Astrocyte (in vitro differentiated cells and primary cell): ENCODE measurements around the gene XRCC6. TPM values are rescaled to one million over a fixed set of nuclear protein-coding genes. Genes with fewer than 3 reads are reported as not detected.

ENCODE experiments used
- DNase-seq: peaks from one replicate; pipeline ENCODE4 v3.0.0-alpha.2; 2010; ENCODE audit warnings: low read depth
- FAIRE-seq: peaks from 2 replicates; lab custom pipeline; 2011; peaks lifted over from hg19 to GRCh38; lab: Jason Lieb, UNC
- H2AFZ ChIP-seq: 2 replicates; pipeline ENCODE4 v1.6.0; 2012; ENCODE audit warnings: low read depth, low read length, inconsistent platforms
- H3K27ac ChIP-seq: 2 replicates; pipeline ENCODE4 v1.5.1; 2011; ENCODE audit warnings: low read depth, low read length, inconsistent platforms
- H3K27me3 ChIP-seq: 2 replicates; pipeline ENCODE4 v1.6.0; 2011; ENCODE audit warnings: low read length, inconsistent platforms; ENCODE audit not compliant: insufficient read depth
- H3K36me3 ChIP-seq: 2 replicates; pipeline ENCODE4 v1.5.1; 2011; ENCODE audit warnings: low read length, inconsistent platforms; ENCODE audit not compliant: insufficient read depth
- H3K4me1 ChIP-seq: 2 replicates; pipeline ENCODE4 v1.5.1; 2011; ENCODE audit warnings: low read length, inconsistent platforms; ENCODE audit not compliant: insufficient read depth
- H3K4me2 ChIP-seq: 2 replicates; pipeline ENCODE4 v1.6.0; 2012; ENCODE audit warnings: low read length, inconsistent platforms
- H3K4me3 ChIP-seq: 2 replicates; pipeline ENCODE4 v1.5.1; 2011; ENCODE audit warnings: low read depth, mild to moderate bottlenecking, low read length, inconsistent platforms; ENCODE audit not compliant: insufficient read depth
- H3K79me2 ChIP-seq: 2 replicates; pipeline ENCODE4 v1.6.0; 2012; ENCODE audit warnings: mild to moderate bottlenecking, low read length, inconsistent platforms; ENCODE audit not compliant: insufficient read depth
- H3K9ac ChIP-seq: 2 replicates; pipeline ENCODE4 v1.6.0; 2012; ENCODE audit warnings: mild to moderate bottlenecking, low read length, inconsistent platforms
- H3K9me3 ChIP-seq: 2 replicates; pipeline ENCODE4 v1.5.1; 2012; ENCODE audit warnings: low read depth, mild to moderate bottlenecking, low read length, inconsistent platforms; ENCODE audit not compliant: insufficient read depth
- H4K20me1 ChIP-seq: 2 replicates; pipeline ENCODE4 v1.6.0; 2012; ENCODE audit warnings: low read length, inconsistent platforms; ENCODE audit not compliant: insufficient read depth
- H3K27ac Mint-ChIP-seq: one replicate; pipeline ENCODE4 v1.8.0; 2021; ENCODE audit warnings: mild to moderate bottlenecking, mixed read lengths; ENCODE audit not compliant: unreplicated experiment
- H3K27me3 Mint-ChIP-seq: one replicate; pipeline ENCODE4 v1.8.0; 2021; ENCODE audit warnings: low read depth, mixed read lengths; ENCODE audit not compliant: unreplicated experiment
- H3K36me3 Mint-ChIP-seq: one replicate; pipeline ENCODE4 v1.8.0; 2021; ENCODE audit warnings: low read depth, mixed read lengths; ENCODE audit not compliant: unreplicated experiment
- H3K4me1 Mint-ChIP-seq: one replicate; pipeline ENCODE4 v1.8.0; 2021; ENCODE audit warnings: low read depth, mixed read lengths; ENCODE audit not compliant: unreplicated experiment
- H3K4me3 Mint-ChIP-seq: one replicate; pipeline ENCODE4 v1.8.0; 2021; ENCODE audit warnings: mild to moderate bottlenecking, moderate library complexity, mixed read lengths; ENCODE audit not compliant: unreplicated experiment
- H3K9me3 Mint-ChIP-seq: one replicate; pipeline ENCODE4 v1.8.0; 2021; ENCODE audit warnings: mild to moderate bottlenecking, mixed read lengths; ENCODE audit not compliant: unreplicated experiment
- EZH2 ChIP-seq: IDR thresholded peaks from 2 replicates; pipeline ENCODE4 v1.6.1; 2012; ENCODE audit warnings: mild to moderate bottlenecking, low read length, inconsistent platforms; ENCODE audit not compliant: insufficient read depth
- total RNA-seq: library from RNA; stranded (reverse); gene quantifications from 2 replicates; pipeline ENCODE4 v1.2.1, GENCODE V29; 2021
- TF ChIP-seq, protein P1 (sequence below): IDR thresholded peaks from 2 replicates; pipeline ENCODE4 v1.5.1; 2011; ENCODE audit warnings: low read depth, mild to moderate bottlenecking, inconsistent platforms, low read length, moderate library complexity; ENCODE audit not compliant: insufficient read depth

Gene XRCC6
- total RNA-seq, 1 donor from 2014 or later: 232 TPM

DNA sequence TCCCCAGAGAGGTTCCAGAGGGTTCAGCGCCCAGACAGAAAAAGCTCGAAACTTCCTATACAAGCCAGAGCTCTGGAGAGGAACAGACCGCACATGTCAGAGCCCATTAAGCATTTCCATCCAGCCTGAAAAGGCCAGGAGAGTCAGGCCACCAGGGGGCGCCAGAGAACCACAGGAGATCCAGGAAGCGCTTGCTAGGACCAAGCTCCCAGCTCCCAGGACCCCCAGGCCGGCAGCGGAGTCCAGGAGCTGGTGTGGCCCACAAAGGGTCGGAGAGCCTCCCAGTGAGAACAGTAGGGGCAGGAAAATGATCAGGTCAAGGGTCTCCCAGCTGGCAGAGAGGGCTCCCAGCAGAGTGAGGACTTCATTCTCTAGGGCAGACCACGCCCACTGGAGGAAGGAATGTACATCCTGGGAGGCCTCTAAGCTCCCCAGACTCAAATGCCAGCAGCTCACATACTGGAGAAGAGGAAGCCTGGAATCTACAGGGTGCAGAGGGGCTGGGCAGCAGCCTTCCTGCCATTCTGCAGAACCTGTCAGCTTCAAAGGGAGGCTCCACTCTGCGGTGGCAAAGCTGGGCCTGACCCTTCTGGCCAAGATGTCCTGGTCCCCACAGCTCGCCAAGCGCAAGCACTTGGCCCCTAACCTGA lies 76.2 kb downstream of the XRCC6 start:
- Mint-ChIP-seq H3K4me3 (peak overlapping the region; percentile 65), H3K9me3 (no peaks in the 10 kb centered on the region), H3K36me3 (no peaks in the 10 kb centered on the region), H3K27me3 (peaks cover 3% of the 10 kb centered on the region), H3K27ac (peak overlapping the region; percentile 84), H3K4me1 (peaks cover 4% of the 10 kb centered on the region)
- peak; percentile 62 for DNase-seq
- H3K79me2 ChIP-seq: no peaks in the 10 kb centered on the region
- TF ChIP-seq, protein P1, sequence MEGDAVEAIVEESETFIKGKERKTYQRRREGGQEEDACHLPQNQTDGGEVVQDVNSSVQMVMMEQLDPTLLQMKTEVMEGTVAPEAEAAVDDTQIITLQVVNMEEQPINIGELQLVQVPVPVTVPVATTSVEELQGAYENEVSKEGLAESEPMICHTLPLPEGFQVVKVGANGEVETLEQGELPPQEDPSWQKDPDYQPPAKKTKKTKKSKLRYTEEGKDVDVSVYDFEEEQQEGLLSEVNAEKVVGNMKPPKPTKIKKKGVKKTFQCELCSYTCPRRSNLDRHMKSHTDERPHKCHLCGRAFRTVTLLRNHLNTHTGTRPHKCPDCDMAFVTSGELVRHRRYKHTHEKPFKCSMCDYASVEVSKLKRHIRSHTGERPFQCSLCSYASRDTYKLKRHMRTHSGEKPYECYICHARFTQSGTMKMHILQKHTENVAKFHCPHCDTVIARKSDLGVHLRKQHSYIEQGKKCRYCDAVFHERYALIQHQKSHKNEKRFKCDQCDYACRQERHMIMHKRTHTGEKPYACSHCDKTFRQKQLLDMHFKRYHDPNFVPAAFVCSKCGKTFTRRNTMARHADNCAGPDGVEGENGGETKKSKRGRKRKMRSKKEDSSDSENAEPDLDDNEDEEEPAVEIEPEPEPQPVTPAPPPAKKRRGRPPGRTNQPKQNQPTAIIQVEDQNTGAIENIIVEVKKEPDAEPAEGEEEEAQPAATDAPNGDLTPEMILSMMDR: peak; percentile 84
- no peak for TF ChIP-seq EZH2
- H3K4me1 ChIP-seq: peaks cover 15% of the 10 kb centered on the region
- peak overlapping the region; percentile 29 for H3K9ac ChIP-seq
- peak overlapping the region; percentile 77 for H3K4me2 ChIP-seq
- H4K20me1 ChIP-seq: no peaks in the 10 kb centered on the region
- no peak for FAIRE-seq
- H3K27me3 ChIP-seq: no peaks in the 10 kb centered on the region
- H3K9me3 ChIP-seq: no peaks in the 10 kb centered on the region
- H3K4me3 ChIP-seq: no peak overlapping the region
- peak overlapping the region; percentile 84 for H2AFZ ChIP-seq
- peak overlapping the region; percentile 8 for H3K27ac ChIP-seq
- H3K36me3 ChIP-seq: no peaks in the 10 kb centered on the region

DNA sequence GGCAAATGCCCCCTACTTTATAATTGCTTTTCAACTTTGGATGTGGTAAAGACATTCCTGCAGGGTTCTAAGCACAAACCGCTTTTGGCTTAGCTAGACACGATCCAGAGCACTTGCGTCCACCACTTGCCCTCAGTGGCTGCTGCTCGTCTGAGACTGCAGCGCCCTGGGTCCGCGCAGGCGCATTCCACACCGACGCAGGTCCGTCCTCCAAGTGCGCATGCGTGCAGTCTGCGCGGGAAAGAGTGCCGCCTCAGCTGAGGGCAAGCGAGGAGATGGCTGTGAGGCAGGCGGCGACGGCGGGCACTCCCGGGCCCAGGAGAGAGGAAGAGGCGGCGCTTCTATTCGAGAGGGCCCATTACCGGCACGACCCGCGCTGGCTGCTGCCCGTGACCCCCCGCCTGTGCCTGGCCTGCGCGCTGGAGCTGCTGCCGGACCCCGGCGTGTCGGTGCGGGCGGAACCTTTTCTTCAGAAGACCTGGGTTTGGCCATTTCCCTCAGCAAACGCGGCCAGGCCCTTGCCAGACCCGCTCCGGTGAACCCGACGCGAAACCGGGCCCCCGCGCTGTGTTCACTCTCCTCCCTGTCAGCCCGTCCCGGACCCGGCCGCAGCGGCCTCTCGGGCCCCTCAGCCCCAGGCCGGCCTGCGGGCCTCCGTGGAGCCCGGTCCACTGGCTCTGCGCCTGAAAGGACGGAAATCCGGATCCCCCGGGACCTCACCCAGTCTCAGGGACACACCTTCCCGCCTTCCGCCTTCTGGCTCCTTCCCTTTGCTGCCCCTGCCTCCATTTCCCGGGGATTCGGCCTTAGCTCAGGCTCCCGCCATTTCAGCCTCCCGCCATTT lies 78.4 kb downstream of the XRCC6 start, which contains the start of gene MEI1:
TSS of gene MEI1 (plus strand) at position 240 of the 844 bp plus-strand sequence. CDS start at position 276, 36 bp downstream.
- Mint-ChIP-seq H3K36me3 (peaks cover 2% of the 10 kb centered on the region), H3K27me3 (peaks cover 3% of the 10 kb centered on the region), H3K27ac (no peak within 1 kb of the TSS), H3K4me1 (peaks cover 4% of the 10 kb centered on the region), H3K4me3 (no peak within 1 kb of the TSS), H3K9me3 (no peaks in the 10 kb centered on the region)
- FAIRE-seq: no peak
- peak; percentile 34 for DNase-seq
- Histone ChIP-seq H3K79me2 (no peaks in the 10 kb centered on the region), H3K27me3 (no peaks in the 10 kb centered on the region), H3K4me2 (peak within 1 kb of the TSS; percentile 71), H3K27ac (no peak within 1 kb of the TSS), H4K20me1 (no peaks in the 10 kb centered on the region), H3K4me3 (no peak within 1 kb of the TSS), H3K36me3 (no peaks in the 10 kb centered on the region), H2AFZ (peak within 1 kb of the TSS; percentile 81), H3K4me1 (peaks cover 15% of the 10 kb centered on the region), H3K9me3 (no peaks in the 10 kb centered on the region), H3K9ac (no peak within 1 kb of the TSS)
- TF ChIP-seq, protein P1: no peak
- no peak for TF ChIP-seq EZH2
